ENCODE data around the gene ADCY9.

The ADCY9 gene

GRCh38 chr16:4003166-4003565 is 113.1 kb downstream of the ADCY9 start:
- DNase-seq (ENCODE audit: low read depth): no peak

GRCh38 chr16:4002121-4002520 is 114.1 kb downstream of the ADCY9 start:
- no peak for DNase-seq (ENCODE audit: low read depth)

- no peak for DNase-seq (ENCODE audit: low read depth)
These were observed 116.5 kb downstream of the ADCY9 start for GRCh38 chr16:3999479-4000325.

DNA sequence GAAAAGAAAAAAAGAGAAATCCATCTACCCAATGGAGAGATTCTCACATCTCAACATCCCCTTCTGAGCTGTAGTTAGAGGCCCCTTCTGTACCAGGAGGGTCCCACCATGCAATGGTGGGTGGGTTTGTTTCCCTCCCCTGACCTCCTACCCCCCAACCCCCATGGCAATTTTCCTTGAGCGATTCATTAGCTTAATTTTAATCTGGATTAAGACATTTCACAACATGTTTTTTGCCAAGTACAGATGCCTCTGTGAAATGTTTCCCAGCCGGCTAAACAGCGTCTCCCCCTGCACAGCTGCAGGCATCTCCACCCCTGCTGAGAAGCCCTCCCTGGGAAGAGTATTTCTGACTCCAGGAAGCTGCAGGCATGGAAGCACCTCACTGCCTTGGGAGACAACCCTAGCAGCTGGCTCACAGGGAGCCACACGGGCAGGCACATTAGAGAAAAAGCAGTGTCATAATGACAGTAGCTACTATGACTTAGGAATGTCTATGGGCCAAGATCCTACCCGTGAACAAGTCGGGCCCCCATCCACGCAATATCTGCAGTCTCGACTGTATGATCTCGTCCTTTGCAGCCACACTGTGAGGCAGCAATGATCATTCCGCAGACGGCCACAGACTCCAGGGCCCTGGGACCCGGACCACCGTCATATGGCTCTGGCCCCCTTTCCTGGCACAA is 117.3 kb downstream of the ADCY9 start:
- no peak for DNase-seq (ENCODE audit: low read depth)

- no peak for DNase-seq (ENCODE audit: low read depth)
These were observed 118.9 kb downstream of the ADCY9 start for GRCh38 chr16:3997231-3997841.

DNA sequence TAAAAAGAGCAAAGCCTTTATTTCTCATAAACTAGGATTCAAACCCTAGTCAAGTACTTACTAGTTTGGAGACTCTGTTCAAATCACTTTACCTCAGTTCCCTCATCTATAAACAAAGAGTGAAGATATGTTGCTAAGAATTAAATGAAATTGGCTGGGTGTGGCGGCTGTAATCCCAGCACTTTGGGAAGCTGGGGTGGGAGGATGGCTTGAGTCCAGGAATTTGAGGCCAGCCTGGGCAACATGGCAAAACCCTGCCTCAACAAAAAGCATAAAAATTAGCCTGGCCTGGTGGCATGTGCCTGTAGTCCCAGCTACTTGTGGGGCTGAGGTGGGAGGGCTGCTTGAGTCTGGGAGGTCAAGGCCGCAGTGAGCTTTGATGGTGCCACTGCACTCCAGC is 121.2 kb downstream of the ADCY9 start:
- no peak for DNase-seq (ENCODE audit: low read depth)

DNA sequence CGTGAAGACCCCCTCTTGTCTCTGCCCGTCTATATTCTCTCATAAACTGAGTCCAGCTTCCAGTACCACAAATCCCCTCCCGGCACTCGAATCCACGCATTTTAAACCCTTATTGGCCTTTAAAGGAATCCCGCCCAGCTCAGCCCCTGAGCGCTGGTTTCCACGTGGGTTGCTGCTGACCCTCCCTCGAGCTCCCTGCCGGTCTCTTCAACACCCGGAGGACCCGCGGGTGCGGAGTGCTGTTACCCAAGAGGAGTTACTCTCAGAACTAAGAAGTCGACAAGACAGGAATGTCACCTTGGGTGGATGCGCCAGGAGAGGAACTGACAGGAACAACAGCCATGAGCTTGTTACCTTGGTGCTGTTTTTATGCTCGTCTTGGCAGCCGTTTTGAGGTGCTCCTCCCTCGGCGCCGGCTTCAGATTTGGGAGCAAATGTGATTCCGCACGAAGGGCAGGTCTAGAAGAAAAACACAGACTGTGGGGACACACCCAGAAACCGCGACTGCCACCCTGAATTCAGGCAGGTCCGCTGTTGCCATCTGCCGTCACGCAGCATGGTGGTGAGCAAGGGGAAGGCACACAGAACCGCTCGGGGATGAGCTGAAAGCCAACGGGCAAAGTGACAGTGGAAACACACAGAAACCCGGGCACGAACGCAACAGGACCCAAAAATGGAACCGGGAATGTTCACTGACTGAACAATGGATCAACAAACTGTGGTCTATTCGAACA is 123.0 kb downstream of the ADCY9 start:
- DNase-seq (ENCODE audit: low read depth): no peak

- DNase-seq (ENCODE audit: low read depth): no peak
These were observed 123.8 kb downstream of the ADCY9 start for GRCh38 chr16:3992297-3993051.

GRCh38 chr16:3988824-3989223 is 127.4 kb downstream of the ADCY9 start:
- no peak for DNase-seq (ENCODE audit: low read depth)

DNA sequence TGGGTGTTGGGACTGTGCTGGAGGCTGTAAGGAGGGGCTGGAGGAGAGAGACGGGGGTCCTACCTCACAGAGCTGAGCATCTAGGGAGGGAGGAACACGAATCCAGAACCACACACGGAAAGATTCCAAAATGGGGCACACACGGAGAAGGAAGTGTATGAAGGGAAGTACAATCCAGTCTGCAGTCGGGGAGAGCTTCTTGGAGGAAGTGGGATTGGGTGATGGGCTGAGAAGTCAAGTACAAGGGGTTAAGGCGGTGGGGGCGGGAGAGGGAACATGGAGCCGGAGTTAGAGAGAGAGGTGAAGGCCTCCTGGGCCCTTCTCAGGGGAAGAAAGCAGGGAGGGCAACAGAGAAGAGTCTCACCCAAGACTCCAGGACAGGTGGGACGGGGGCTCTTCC is 128.2 kb downstream of the ADCY9 start:
- no peak for DNase-seq (ENCODE audit: low read depth)

- DNase-seq (ENCODE audit: low read depth): no peak
These were observed 129.0 kb downstream of the ADCY9 start for GRCh38 chr16:3987231-3987630.

DNA sequence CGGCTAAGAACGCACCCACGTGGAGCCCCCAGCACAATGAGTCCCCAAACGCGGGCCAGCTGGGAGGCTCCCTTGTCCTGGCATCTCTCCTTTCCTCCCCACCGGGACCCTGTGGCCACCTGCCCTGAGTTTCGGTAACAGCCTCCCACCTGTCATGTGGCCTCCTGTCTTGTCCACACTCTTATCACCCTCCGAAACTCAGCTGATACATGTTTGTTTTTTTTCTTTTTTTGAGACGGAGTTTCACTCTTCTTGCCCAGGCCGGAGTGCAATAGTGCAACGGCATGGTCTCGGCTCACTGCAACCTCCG is 130.1 kb downstream of the ADCY9 start:
- no peak for DNase-seq (ENCODE audit: low read depth)

DNA sequence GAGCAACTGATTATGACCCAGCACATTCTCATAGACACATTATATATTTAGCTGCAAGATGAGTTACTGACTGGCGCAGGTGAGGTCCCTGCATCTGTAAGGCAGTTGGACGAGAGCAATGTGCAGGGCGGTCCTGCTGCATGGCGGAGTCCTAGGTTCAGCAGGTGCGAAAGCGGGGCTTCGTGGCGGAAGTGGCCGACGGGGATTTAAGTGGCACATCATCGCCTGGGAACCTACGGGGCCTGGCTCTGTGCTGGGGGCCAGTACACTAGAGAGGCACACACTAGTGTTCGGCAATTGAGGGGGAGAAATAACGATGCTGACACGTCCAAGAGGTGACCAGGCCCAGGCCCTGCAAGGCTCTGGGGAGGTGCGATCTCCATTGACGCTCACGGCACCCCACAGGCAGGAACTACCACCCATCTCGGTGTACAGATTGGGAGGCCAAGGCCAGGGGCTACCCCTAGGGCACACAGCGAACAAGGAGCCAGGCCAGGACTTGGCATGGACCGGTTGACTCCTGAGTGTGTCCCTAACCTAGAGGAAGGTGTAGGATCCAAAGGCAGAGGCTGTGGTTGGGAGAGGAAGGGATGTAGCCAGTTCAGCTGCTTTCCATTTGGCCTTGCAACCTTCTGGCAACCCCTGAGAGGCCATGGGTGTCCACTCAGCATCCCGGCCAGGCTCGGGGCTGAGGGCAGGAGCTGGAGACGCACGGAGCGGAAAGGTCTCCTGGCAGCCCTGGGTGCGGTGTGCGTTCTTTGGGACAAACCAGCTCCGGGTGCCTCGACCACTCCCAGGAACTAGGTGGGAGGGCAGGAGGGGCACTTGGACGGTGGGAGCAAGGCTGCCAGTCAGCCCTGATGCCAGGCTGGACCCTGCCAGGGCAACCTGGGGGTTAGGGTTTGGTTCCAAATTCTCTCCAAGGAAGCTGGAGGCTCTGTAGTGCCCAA is 131.9 kb downstream of the ADCY9 start:
- DNase-seq (ENCODE audit: low read depth): no peak

GRCh38 chr16:3983081-3983520 is 133.1 kb downstream of the ADCY9 start:
- DNase-seq (ENCODE audit: low read depth): no peak

GRCh38 chr16:3982216-3982615 is 134.0 kb downstream of the ADCY9 start:
- no peak for DNase-seq (ENCODE audit: low read depth)

DNA sequence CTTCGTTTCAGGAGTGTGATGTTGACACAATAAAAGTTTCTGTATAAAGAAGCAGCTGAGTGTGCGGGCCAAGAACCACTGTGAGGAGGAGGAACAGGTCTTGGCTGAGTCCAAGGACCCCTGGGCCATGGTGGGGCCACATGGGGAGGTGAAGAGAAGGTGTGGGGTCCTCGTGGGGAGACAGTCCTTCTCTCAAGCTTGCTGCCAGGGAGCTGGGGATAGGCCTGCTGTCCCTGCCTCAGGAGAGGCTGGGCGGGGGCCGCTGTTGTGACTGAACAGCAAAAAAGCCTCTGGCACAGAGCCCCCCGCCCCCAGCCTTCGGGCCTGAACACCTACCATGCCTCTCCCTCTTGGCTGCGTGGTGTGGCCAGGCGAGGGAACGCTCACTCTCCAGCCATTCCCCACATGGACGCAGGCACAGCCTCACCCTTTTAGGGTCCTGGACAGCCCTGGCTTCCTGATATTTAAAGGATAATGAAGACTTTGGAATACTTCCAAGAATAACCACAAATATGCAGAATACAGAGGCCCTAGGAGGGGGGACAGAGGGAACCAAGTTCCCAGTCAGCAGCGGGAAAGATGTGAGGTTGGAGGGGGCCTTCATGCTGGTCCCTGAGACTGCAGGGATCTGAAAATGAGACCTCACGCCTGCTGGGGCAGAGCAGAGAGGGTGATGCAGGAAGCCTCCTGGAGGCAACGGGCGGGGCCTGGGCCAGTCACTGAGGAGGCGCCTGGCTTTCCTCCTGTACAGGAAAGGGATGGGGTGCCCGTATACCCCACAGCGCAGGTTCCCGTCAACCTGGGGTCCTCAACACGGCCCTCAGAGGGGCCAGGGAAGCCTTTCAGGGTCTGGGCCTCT is 135.8 kb downstream of the ADCY9 start:
- no peak for DNase-seq (ENCODE audit: low read depth)

- no peak for DNase-seq (ENCODE audit: low read depth)
These were observed 136.7 kb downstream of the ADCY9 start for GRCh38 chr16:3979518-3979917.

DNA sequence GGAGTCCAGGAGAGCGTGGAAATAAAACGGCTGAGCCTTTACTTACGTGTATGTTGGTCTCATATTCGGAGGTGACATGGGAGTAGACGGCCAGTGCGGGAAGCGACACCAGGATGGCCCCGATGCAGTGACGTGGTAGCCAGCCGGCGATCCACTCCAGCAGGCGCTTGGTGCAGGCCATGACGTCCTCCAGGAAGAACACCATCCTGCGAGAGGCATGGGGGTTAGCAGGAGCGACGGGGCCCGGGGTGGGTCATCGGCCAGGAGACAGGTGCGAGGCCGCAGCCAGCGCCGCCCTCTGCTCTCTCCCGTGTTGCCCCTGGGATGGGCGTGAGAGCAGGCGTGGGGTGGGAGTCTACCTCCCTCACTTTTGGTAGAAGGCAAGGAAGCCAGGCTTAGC is 137.2 kb downstream of the ADCY9 start:
- DNase-seq (ENCODE audit: low read depth): no peak

DNA sequence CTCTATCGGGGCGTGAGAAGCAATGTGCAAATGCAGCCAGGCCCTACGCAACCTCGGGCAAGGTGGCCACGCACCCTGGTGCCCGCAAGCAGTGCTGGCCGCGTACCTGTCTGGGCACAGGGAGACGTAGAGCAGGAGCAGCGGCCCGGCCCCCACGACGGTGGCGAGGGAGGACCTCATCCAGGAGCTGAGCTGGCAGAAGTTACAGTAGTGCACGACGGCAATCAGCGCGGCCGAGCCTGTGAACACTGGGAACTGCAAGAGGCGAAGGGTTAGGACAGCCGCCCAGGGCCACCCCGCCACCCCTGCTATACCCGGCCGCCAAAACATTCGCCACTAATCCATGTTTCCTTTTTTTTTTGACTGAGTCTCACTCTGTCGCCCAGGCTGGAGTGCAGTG is 138.9 kb downstream of the ADCY9 start:
- no peak for DNase-seq (ENCODE audit: low read depth)

GRCh38 chr16:3974751-3975150 is 141.5 kb downstream of the ADCY9 start:
- DNase-seq (ENCODE audit: low read depth): no peak
